Measurements from ENCODE around the gene PCTP.

PCTP gene

GRCh38 chr17:55727920-55728319 is 22.9 kb upstream of the PCTP start:
- DNase-seq (ENCODE audit: low spot score), result no peak

GRCh38 chr17:55728361-55728760 is 22.5 kb upstream of the PCTP start:
- DNase-seq (ENCODE audit: low spot score), result no peak

- DNase-seq (ENCODE audit: low spot score), result no peak
Observed at GRCh38 chr17:55728833-55729232, 22.0 kb upstream of the PCTP start.

GRCh38 chr17:55729484-55729883 is 21.4 kb upstream of the PCTP start:
- no peak for DNase-seq (ENCODE audit: low spot score)

- DNase-seq (ENCODE audit: low spot score), result no peak
Observed at GRCh38 chr17:55730380-55730779, 20.5 kb upstream of the PCTP start.

GRCh38 chr17:55730808-55731207 is 20.0 kb upstream of the PCTP start:
- no peak for DNase-seq (ENCODE audit: low spot score)

GRCh38 chr17:55731586-55732250 is 19.1 kb upstream of the PCTP start:
- DNase-seq (ENCODE audit: low spot score), result no peak

GRCh38 chr17:55734128-55734781 is 16.6 kb upstream of the PCTP start:
- peak; percentile 73 for DNase-seq (ENCODE audit: low spot score)

- DNase-seq (ENCODE audit: low spot score), result peak; percentile 64
Observed at GRCh38 chr17:55735731-55736405, 15.0 kb upstream of the PCTP start.

- no peak for DNase-seq (ENCODE audit: low spot score)
Observed at GRCh38 chr17:55737976-55738501, 12.8 kb upstream of the PCTP start.

GRCh38 chr17:55740511-55741355 is 10.1 kb upstream of the PCTP start:
- no peak for DNase-seq (ENCODE audit: low spot score)

GRCh38 chr17:55741356-55741700 is 9.5 kb upstream of the PCTP start:
- DNase-seq (ENCODE audit: low spot score), result no peak

GRCh38 chr17:55742272-55743102 is 8.4 kb upstream of the PCTP start:
- no peak for DNase-seq (ENCODE audit: low spot score)

- DNase-seq (ENCODE audit: low spot score), result no peak
Observed at GRCh38 chr17:55743103-55743679, 7.7 kb upstream of the PCTP start.

GRCh38 chr17:55745258-55745657 is 5.6 kb upstream of the PCTP start:
- no peak for DNase-seq (ENCODE audit: low spot score)

GRCh38 chr17:55746466-55746865 is 4.4 kb upstream of the PCTP start:
- DNase-seq (ENCODE audit: low spot score), result no peak

GRCh38 chr17:55747209-55747608 is 3.6 kb upstream of the PCTP start:
- no peak for DNase-seq (ENCODE audit: low spot score)

- DNase-seq (ENCODE audit: low spot score), result no peak
Observed at GRCh38 chr17:55748841-55749240, 2.0 kb upstream of the PCTP start.

GRCh38 chr17:55749985-55750384 is 866 bp upstream of the PCTP start:
- DNase-seq (ENCODE audit: low spot score), result no peak

- DNase-seq (ENCODE audit: low spot score), result no peak
Observed at GRCh38 chr17:55751720-55752250, 934 bp downstream of the PCTP start.

- DNase-seq (ENCODE audit: low spot score), result no peak
Observed at GRCh38 chr17:55756689-55757088, 5.8 kb downstream of the PCTP start.

All from activated CD4-positive, alpha-beta T cell treated with anti-CD3 and anti-CD28 coated beads, Interleukin-2, Interleukin-4, amounts not matched to agents 100 ng/mL and 50 ng/mL, durations not matched to agents 16 hours and 8 hours (primary cell).